H1 (cell line): ENCODE results near the gene AP5S1.

Source experiments
- POLR2AphosphoS5 ChIP-seq: IDR thresholded peaks from 2 replicates; pipeline ENCODE4 v1.6.1; 2011; ENCODE audit warnings: low read depth, low read length
- SRF ChIP-seq: IDR thresholded peaks from 2 replicates; pipeline ENCODE4 v1.6.1; 2011; ENCODE audit warnings: mild to moderate bottlenecking, low read depth, low read length, moderate library complexity

DNA sequence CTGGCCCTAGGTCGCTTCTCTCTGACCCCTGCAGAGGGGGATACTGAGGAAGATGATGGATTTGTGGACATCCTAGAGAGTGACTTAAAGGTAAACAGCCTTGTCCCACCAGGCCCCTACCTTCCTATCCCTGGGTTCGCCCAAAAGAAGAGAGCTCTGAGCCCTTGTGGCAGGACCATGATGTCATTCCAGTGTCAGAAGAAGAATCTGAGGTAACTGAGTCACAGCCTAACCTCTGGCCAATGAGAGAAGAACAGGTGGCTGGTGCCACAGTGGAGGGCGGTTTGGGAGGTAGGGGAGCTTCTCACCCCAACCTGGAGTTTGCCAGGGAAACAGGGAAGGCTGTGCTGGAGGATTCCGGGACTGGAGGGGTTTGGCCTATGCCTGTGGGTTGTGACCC, 19.0 kb upstream of the AP5S1 start:
- TF ChIP-seq SRF = no peak
- TF ChIP-seq POLR2AphosphoS5 = no peak
